HG02870 (cell line): ENCODE measurements around the gene SEMA3E.
"Not testable (repeated sequence)": the region's sequence is repeated elsewhere in the genome, so short reads cannot be mapped to it uniquely, and the experiment has no call there.

Source experiments
- ATAC-seq: cut with Tn5 transposase; IDR thresholded peaks from one replicate; pipeline ENCODE4 v1.9.1; 2021; ENCODE audit warnings: mild to moderate bottlenecking, moderate library complexity; ENCODE audit not compliant: unreplicated experiment

Gene SEMA3E

DNA sequence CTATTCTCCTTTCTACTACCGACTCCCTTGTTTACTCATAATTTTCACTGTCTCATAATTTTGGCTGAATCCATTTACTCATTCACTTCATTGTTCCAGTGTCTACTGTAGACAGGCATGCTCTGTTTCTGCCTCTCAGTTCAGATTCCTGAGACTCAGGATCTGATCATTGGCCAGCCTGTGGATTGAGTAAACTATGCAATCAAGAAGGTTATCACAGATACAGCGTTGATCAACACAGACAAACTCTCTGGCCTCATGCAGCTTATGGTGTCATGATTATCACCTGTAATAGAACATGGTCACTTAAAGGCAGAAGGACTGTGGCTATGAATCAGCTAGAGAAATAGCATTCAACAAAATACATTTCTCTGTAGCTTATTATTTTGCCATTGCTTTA lies 86.0 kb downstream of the SEMA3E start:
- ATAC-seq = no peak

DNA sequence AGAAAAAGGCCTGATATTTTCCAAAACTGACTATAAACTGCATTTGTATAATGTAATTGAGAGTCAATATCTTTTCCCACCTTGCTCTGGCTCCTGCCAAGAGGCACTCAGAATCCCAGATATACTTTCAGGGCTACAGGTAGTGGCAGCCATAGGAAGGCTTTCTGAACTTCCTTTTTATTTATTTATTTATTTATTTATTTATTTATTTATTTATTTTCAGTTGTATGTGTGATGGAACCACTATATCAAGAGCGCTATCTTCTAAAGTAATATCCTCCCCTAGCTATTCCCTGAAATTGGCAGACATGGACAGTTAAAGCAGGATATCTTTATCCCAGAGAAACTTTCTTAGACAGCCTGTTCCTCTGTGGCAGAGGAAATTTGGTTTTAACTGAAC lies 86.7 kb downstream of the SEMA3E start:
- ATAC-seq = no peak

DNA sequence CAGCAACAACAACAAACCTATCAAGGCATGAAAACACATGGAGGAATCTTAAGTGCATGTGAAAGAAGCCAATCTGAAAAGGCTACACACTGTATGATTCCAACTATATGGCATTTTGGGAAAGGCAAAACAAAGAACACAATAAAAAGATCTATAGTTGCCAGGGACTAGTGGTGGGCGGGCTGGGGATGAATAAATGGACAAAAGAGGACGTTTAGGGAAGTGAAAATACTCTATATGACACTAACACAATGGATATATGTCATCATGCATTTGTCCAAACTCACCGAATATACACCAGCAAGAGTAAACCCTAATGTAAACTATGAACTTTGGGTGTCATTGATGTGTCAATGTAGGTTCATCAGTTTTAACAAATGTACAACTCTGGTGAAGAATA lies 89.1 kb downstream of the SEMA3E start:
- ATAC-seq = no peak

- not testable (repeated sequence) for ATAC-seq
Measured at GRCh38 chr7:83552556-83552955, 96.4 kb downstream of the SEMA3E start.

GRCh38 chr7:83550100-83550499 lies 98.8 kb downstream of the SEMA3E start:
- ATAC-seq = no peak

- ATAC-seq = no peak
Measured at GRCh38 chr7:83548250-83548649, 100.7 kb downstream of the SEMA3E start.

GRCh38 chr7:83547526-83547925 lies 101.4 kb downstream of the SEMA3E start:
- ATAC-seq = no peak

GRCh38 chr7:83546586-83546985 lies 102.4 kb downstream of the SEMA3E start:
- ATAC-seq = no peak

- ATAC-seq = no peak
Measured at GRCh38 chr7:83541187-83541960, 107.6 kb downstream of the SEMA3E start.

- ATAC-seq = no peak
Measured at GRCh38 chr7:83534488-83534887, 114.5 kb downstream of the SEMA3E start.

- ATAC-seq = no peak
Measured at GRCh38 chr7:83532219-83532618, 116.7 kb downstream of the SEMA3E start.

- ATAC-seq = no peak
Measured at GRCh38 chr7:83531766-83532165, 117.2 kb downstream of the SEMA3E start.

- ATAC-seq = no peak
Measured at GRCh38 chr7:83528925-83529423, 120.0 kb downstream of the SEMA3E start.

GRCh38 chr7:83524277-83525075 lies 124.5 kb downstream of the SEMA3E start:
- no peak for ATAC-seq

DNA sequence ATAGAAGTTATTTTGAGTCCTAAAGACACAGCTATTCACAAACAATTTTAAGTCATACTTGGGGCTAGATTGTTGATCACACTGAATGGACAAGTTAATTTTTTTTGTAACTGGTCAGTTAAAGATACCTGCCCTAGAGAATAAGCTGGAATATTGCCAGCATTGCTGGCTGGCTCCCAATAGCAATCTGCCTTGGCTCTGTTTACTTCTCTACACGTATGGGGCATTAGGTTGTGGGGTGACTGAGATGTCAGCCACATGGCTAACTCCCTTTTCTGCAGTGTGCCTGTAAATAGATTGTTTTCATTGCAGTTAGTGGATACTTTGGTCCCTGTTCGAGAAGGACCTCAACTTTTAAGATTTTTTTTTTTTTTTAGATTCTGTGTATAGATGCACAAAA lies 128.2 kb downstream of the SEMA3E start:
- ATAC-seq = no peak

DNA sequence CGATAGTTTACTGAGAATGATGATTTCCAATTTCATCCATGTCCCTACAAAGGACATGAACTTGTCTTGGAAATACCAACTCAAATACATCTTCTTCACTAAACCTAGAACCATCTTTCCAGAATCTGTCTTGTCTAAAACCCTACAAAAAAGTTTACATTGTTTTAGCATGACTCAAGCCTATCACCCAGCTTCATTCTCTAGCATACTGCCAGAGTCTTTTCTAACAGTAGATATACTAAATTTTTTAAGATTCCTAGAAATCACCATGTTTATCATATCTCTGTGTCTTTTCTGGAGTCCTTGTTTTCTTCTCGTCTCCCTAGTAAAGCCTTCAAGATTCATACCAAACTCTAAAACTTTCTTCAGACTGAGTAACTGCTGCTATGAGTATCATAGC lies 129.7 kb downstream of the SEMA3E start:
- ATAC-seq = no peak

DNA sequence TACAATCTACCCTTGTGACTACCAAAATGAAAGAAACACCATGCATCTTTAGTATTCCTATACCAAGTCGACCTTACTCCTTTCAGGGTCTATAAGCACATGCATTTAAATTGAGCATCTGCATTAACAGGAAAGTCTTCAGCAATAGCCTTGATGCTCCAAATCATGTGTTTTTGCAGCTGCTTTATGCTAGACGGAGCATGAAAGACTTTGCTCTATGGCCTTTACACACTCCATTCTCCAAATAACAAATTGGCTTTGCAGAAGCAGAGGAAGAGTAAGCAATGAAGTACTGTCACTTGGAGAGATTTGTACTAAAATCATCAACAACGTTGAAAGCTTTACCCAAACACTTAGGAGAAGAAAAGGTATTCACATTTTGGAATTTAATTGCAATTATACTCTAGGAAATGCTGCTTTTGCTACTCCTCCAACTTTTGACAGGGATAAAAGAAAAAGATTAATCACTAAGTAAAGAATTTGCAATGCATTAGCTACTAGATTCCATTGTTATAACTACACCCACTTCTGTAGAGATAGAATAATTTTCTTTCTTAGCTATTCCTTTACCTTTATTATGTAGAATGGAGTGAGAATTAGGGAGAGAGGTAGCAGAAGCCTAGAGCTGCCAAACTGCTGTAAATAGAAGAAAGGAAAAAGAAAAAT lies 131.8 kb downstream of the SEMA3E start:
- ATAC-seq = no peak

DNA sequence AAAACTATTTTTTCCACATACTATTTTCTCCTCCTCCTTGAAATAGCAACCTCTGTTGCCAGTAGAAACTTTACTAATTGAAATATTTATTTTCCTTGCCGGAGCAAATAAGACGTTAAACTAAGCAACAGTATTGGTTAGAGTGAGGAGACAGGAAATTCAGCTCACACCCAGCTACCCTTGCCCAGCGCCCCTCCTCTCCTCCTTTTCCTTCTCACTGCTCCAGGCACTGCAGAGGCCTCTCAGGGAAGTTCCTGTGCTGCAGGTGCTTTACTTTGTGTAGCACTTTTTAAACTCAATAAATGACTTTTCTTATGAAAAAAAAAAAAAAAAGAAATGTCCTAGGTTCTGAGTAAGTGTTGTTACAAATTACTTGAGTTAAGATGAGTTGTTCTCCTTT lies 134.0 kb downstream of the SEMA3E start:
- ATAC-seq = no peak

GRCh38 chr7:83509255-83510021 lies 139.5 kb downstream of the SEMA3E start:
- ATAC-seq = no peak

- ATAC-seq = no peak
Measured at GRCh38 chr7:83504330-83504729, 144.6 kb downstream of the SEMA3E start.

DNA sequence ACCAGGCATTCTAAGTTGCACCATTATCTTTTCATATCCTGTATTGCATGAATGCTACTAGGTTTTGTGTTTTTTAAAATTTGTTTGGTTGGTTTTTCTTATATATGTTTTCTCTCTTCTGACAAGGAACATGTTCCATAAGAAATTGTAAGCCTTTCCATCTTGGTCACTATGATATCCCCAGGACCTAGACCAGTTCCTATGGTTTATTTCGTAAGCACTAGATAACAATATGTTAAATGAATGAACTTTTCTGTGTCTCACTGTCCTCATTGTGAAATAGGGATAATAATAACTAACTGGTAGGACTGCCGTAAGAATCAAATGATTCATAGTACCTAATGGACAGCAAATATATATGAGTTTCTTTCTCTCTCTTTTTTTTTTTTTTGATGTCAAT lies 146.3 kb downstream of the SEMA3E start:
- no peak for ATAC-seq
